GM10248 (cell line): ENCODE measurements around the gene NUDT11.
"Not testable (repeated sequence)": the region's sequence is repeated elsewhere in the genome, so short reads cannot be mapped to it uniquely, and the experiment has no call there.

ENCODE experiments used
- CTCF ChIA-PET: fragments of 300-600 bp; sonication (Branson Sonifier 250); formaldehyde crosslinking; extraction: SDS; loops from one replicate; lab custom pipeline; 2021; ENCODE audit warnings: antibody characterized with exemption; lab: Yijun Ruan, JAX
- POLR2A ChIA-PET: fragments of 350-650 bp; sonication (Branson Sonifier 250); formaldehyde crosslinking; extraction: SDS; loops from one replicate; lab custom pipeline; 2020; ENCODE audit warnings: antibody characterized with exemption; lab: Yijun Ruan, JAX
- DNase-seq: peaks from one replicate; pipeline ENCODE4 v3.0.0; 2012; ENCODE audit errors: extremely low spot score
- CTCF ChIP-seq: IDR thresholded peaks from 2 replicates; pipeline ENCODE4 v1.5.1; 2012; ENCODE audit warnings: mild to moderate bottlenecking, low read depth; ENCODE audit errors: extremely low read depth, missing control alignments, control extremely low read depth

Gene NUDT11

DNA sequence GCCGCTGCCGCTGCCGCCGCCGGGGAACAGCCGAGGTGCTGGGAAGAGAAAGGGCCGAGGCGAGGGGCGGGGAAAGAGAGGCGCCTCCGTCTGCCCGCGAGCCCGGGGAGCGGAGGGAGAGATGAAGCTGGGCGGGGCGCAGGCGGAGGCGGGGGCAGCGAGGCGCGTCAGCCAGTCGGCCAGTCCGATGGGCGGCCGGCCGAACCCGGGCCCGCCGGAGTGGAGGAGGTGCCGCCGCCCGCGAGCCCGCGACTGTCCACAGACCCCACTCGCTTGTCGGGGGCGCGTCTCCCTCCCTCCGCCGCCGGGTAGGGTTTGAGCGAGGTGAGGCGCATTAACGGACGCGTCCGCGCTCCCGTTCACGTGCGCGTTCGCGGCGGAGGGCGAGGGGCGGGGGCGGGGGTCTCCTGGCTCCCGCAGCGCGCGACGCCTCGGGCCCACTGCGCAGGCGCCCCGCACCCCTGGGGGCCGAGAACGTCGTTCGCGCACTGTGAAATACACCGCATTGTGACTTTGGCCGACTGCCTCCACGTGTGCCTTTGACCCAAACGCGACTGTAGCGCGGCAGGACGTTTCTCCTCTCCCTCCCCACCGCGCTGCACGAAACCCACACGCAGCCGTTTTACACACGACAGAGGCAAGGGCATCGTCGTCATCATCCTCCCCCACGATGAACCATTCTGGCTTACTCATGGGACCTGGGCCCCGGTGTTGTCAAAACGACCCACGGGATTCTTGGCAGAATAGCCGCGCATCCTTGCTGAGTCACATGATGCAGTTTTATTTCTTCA lies at the start of gene NUDT11:
NUDT11 (minus strand) TSS at position 92 of the 791 bp plus-strand sequence. CDS start 148 bp downstream, outside the sequence.
- CTCF ChIA-PET, result interaction anchor here (1.4 kb wide), 1 partner anchor 36 kb away, joined by 3 read pairs; no protein-coding TSS in a partner anchor

DNA sequence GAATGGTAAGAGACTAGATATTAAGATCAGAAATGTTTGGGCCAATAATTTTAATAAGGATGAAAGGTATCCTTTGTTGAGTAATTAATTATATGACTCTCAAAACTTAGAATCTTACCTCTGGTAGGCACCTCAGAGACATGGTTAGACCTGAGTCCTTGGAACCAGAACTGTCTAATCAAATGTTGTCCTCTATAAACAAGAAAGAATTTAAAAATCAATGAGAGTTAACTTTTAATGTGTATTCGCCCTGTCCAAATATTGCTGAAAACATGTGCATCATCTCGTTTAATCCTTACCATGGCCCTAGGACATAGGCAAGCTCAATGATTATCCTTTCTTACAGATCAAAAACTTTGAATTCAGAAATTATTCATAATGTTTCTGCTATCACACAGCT lies 24.0 kb upstream of the NUDT11 start:
- ChIA-PET CTCF (interaction anchor here (1.5 kb wide), 1 partner anchor 33 kb away, joined by 3 read pairs; no protein-coding TSS in a partner anchor), POLR2A (no interaction called here)
- no peak for TF ChIP-seq CTCF
- DNase-seq, result no peak

More for the DNA sequence above, at the start of gene NUDT11:
- POLR2A ChIA-PET, result no interaction called here
- peak; percentile 32 for DNase-seq
- no peak for TF ChIP-seq CTCF

GRCh38 chrX:51519131-51519530 lies 22.7 kb upstream of the NUDT11 start:
- DNase-seq, CTCF ChIA-PET, POLR2A ChIA-PET: not testable (repeated sequence)

- TF ChIP-seq CTCF, result no peak
- POLR2A ChIA-PET, result no interaction called here
- CTCF ChIA-PET, result no interaction called here
- DNase-seq, result no peak
These were observed 11.2 kb upstream of the NUDT11 start for GRCh38 chrX:51507551-51507950.

GRCh38 chrX:51495701-51496488 lies 497 bp downstream of the NUDT11 start:
- POLR2A ChIA-PET, result not testable (repeated sequence)

GRCh38 chrX:51494409-51494808 lies 2.0 kb downstream of the NUDT11 start:
- DNase-seq, result no peak
- ChIA-PET CTCF (no interaction called here), POLR2A (no interaction called here)
- TF ChIP-seq CTCF, result peak; percentile 2

More at GRCh38 chrX:51495701-51496488, 497 bp downstream of the NUDT11 start:
- CTCF ChIA-PET, result interaction anchor here (1.4 kb wide), 1 partner anchor 35 kb away, joined by 3 read pairs; no protein-coding TSS in a partner anchor
- DNase-seq, result peak; percentile 3

GRCh38 chrX:51487960-51488267 lies 8.5 kb downstream of the NUDT11 start:
- no peak for TF ChIP-seq CTCF
- no peak for DNase-seq
- ChIA-PET POLR2A (no interaction called here), CTCF (interaction anchor here (0.7 to 2.2 kb wide), 4 partner anchors 9 to 317 kb away, joined by 3 to 9 read pairs (median 6); no protein-coding TSS in a partner anchor)
